Measurements from ENCODE around the gene CTSS.

Gene CTSS

DNA sequence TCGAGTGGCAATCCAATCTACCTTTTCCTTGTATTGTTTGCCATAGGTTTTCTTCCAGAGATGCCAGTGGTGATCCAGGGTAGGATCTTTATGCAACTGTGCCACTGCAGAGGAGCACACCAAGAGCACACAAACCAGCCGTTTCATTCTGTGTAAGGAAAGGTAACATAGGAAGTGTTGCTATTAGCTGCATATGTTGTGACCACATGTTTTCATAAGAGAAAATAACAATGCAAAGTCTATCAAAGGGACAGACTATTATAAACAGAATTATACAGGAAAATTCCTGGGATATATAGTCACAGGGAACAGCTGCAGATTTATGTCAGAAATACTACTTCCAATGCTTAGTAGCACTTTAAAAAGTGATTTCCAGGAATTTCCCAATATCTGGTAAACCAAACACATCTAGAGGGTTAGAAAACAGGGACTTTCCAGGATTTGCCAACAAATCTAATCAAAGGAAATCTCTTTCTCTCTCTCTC lies 919 bp downstream of the CTSS start:
- TF ChIP-seq, protein P1, sequence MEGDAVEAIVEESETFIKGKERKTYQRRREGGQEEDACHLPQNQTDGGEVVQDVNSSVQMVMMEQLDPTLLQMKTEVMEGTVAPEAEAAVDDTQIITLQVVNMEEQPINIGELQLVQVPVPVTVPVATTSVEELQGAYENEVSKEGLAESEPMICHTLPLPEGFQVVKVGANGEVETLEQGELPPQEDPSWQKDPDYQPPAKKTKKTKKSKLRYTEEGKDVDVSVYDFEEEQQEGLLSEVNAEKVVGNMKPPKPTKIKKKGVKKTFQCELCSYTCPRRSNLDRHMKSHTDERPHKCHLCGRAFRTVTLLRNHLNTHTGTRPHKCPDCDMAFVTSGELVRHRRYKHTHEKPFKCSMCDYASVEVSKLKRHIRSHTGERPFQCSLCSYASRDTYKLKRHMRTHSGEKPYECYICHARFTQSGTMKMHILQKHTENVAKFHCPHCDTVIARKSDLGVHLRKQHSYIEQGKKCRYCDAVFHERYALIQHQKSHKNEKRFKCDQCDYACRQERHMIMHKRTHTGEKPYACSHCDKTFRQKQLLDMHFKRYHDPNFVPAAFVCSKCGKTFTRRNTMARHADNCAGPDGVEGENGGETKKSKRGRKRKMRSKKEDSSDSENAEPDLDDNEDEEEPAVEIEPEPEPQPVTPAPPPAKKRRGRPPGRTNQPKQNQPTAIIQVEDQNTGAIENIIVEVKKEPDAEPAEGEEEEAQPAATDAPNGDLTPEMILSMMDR (IDR thresholded peaks at IDR 0.05; ENCODE audit: insufficient read depth, low read length, missing control alignments) = no peak
- peak; percentile 51 for DNase-seq (ENCODE audit: low read depth, low spot score)
- ChIA-PET POLR2A (no interaction called here), CTCF (interaction anchor here (1.1 kb wide), 1 partner anchor 12 kb away, joined by 3 read pairs; no protein-coding TSS in a partner anchor)
- no peak overlapping the region for H3K4me3 ChIP-seq (ENCODE audit: low read depth, low read length)

DNA sequence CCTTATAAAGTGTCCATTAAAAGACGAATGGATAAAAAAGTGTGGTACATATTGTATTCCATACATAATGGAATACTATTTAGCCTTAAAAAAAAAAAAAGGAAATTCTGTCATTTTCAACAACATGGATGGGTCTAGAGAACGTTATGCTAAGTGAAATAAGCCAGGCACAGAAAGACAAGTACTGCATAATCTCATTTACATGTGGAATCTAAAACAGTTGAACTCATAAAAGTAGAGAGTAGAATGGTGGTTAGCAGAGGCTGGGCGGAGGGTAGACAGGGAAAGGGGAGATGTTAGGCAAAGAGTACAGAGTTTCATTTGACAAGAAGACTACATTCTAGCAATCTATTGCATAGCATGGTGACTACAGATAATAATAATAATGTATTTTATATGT lies 2.6 kb downstream of the CTSS start:
- ChIA-PET POLR2A (no interaction called here), CTCF (no interaction called here)
- TF ChIP-seq, protein P1 (IDR thresholded peaks at IDR 0.05; ENCODE audit: insufficient read depth, low read length, missing control alignments) = no peak

DNA sequence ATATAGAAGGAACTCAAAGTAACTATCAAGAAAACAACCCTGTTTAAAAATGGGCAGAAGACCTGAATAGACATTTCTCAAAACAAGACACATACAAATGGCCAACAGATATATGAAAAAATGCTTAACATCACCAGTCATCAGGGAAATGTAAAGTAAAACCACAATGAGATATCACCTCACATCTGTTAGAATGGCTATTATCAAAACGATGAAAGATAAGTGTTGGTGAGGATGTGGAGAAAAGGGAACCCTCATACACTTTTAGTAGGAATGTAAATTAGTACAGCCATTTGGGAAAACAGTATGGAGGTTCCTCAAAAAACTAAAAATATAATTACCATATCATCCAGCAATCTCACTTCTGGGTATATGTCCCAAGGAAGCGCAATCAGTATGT lies 3.0 kb downstream of the CTSS start:
- no peak overlapping the region for H3K4me3 ChIP-seq (ENCODE audit: low read depth, low read length)
- ChIA-PET CTCF (no interaction called here), POLR2A (no interaction called here)
- TF ChIP-seq, protein P1 (IDR thresholded peaks at IDR 0.05; ENCODE audit: insufficient read depth, low read length, missing control alignments) = no peak
- no peak for DNase-seq (ENCODE audit: low read depth, low spot score)

More for the DNA sequence above, 2.6 kb downstream of the CTSS start:
- DNase-seq (ENCODE audit: low read depth, low spot score) = no peak
- no peak overlapping the region for H3K4me3 ChIP-seq (ENCODE audit: low read depth, low read length)

DNA sequence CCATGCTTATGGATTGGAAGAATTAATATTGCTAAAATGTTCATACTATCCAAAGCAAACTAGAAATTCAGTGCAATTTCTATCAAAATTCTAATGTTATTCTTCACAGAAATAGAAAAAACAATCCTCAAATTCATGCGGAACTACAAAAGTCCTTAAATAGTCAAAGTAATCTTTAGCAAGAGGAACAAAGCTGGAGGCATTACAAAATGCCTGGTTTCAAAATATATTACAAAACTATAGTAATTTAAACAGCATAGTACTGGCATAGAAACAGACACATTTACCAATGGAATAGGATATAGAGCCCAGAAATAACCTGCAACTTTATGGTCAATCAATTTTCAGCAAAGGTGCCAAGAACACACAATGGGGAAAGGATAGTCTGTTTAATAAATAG lies 3.8 kb downstream of the CTSS start:
- no peak for DNase-seq (ENCODE audit: low read depth, low spot score)
- ChIA-PET POLR2A (no interaction called here), CTCF (interaction anchor here (0.8 kb wide), 1 partner anchor 201 kb away, joined by 3 read pairs; no protein-coding TSS in a partner anchor)
- H3K4me3 ChIP-seq (ENCODE audit: low read depth, low read length) = no peak overlapping the region
- TF ChIP-seq, protein P1 (IDR thresholded peaks at IDR 0.05; ENCODE audit: insufficient read depth, low read length, missing control alignments) = no peak

DNA sequence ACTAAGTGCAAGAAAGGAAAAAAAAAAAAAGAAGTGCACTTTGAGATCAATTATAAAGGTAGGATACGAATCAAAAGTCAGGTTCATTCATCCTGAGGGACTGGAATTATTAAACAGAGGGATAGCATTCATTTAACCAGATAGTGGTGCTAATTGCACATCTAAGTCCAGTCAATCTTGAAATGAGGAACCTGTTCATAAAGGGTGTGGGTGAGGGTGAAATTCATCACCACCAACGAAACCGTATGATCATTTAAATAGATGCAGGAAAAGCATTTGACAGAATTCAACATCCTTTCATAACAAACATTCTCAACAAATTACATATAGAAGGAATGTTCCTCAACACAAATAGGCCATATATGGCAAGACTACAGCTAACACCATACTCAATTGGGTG lies 5.6 kb downstream of the CTSS start:
- no peak overlapping the region for H3K4me3 ChIP-seq (ENCODE audit: low read depth, low read length)
- ChIA-PET POLR2A (no interaction called here), CTCF (no interaction called here)
- no peak for DNase-seq (ENCODE audit: low read depth, low spot score)
- TF ChIP-seq, protein P1 (IDR thresholded peaks at IDR 0.05; ENCODE audit: insufficient read depth, low read length, missing control alignments) = no peak

DNA sequence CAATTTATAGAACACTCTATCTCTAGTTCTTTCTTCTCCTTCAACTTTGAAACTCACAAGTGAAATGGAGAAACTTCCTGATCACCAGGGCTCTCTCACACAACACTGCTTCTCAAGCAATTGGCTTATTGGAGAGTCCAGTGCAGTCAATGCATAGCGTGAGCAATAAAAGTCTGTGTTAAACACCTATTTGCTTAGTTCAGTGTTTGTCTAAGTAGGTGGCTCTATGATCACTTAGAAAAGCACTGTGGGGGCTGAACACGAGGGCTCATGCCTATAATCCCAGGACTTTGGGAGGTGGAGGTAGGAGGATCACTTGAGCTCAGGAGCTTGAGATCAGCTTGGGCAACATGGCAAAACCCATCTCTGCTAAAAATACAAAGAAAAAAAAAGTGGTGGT lies 12.2 kb downstream of the CTSS start:
- CTCF ChIA-PET = no interaction called here

More for the DNA sequence above, 12.2 kb downstream of the CTSS start:
- TF ChIP-seq, protein P1 (IDR thresholded peaks at IDR 0.05; ENCODE audit: insufficient read depth, low read length, missing control alignments) = no peak
- no peak overlapping the region for H3K4me3 ChIP-seq (ENCODE audit: low read depth, low read length)
- DNase-seq (ENCODE audit: low read depth, low spot score) = no peak
- POLR2A ChIA-PET = no interaction called here

All from AG04449 (cell line).